Fibroblast of skin of abdomen (primary cell): ENCODE results near the gene PLPP4.

ENCODE experiments used
- DNase-seq: peaks from one replicate; pipeline ENCODE4 v3.0.0-alpha.2; 2013

Gene PLPP4

DNA sequence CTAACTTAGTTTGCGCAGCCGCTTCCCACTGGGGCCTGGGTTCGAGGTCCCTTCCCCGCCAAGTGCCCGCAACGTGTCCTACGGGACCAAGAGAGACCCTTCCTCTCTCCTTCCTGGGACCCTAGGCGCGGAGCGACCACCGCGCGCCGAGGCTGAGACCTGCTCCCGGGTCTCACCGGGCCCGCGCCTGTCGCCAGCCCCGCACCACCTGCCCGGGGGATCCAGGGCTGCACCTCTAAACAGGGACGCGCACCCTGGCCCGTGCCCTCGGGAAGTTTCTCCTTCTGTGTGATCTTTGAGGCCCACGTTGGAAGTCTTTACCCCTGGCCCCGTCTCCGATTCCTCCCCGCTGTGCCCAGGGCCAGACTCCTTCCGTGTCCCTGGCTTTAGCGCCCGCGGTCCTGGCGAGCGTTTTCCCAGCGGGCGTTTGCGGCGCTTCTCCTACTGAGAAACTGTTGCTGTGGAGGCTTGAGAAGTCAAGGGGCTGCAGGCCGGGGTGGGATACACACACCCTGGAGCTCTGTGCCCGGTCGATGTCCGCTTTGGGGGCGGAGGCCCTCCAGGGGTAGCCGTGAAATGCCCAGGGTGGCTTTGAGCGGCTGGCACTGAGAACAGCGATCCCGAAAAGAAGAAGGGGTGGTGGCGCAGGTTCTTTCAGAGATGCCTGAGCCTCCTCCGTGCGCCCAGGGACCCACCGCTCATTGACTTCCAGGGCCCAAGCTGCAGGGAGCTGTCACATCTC is 575 bp downstream of the PLPP4 start:
- DNase-seq, result no peak

DNA sequence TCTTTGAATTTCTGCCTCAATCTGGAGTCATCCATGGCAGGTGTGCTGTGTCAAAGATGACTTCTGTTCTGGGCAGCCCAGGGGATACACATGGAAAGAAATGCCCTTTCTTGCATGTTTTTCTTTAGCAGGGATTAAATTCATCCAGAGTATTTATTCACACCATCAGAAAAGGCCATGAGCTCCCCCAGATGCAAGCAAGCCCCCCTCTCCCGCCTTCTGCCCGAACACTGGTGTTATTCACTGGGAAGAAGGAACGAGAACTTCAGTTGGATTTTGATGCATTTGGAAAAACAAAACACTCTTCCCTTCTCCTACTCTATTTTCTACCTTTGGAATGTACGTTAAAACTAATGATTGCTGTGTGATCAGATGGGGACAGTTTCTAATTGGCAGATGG is 1.4 kb downstream of the PLPP4 start:
- DNase-seq, result no peak

DNA sequence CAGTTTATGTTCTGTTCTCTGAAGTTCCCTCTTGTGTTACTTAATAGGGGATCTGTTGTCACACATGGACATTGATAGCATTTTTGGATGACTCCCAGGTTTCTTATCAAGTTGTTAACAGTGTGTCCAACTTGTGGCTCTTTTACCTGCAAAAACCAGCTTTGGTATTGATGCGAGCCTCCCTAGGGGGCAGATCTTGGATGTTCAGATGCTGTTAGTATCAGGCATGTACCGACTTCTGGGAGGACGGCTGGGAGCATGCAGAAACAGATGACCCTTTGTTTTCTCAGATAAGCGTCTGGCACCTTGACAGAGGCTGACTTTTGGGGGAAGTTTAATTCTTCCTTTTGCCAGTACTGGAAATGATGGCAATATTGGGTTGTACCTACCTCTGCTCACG is 2.2 kb downstream of the PLPP4 start:
- DNase-seq, result no peak

DNA sequence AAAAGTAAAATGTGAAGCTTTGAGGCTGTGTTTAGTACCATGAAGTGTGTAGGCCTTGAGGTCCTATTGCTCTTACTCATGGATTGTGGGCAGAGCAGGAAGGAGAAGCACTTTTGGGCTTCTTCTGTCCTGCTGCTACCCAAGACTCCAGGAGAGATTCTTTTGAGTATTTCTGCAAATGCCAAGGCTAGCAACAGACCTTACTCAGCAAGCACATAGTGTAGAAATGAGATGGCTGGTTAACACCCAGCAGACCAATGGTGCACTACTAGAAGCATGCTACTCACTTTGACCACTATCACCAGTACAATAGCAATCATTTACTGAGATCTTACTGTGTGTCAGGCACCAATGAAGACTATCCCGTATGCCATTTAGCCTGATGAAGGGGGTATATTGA is 3.2 kb downstream of the PLPP4 start:
- DNase-seq, result peak; percentile 32

DNA sequence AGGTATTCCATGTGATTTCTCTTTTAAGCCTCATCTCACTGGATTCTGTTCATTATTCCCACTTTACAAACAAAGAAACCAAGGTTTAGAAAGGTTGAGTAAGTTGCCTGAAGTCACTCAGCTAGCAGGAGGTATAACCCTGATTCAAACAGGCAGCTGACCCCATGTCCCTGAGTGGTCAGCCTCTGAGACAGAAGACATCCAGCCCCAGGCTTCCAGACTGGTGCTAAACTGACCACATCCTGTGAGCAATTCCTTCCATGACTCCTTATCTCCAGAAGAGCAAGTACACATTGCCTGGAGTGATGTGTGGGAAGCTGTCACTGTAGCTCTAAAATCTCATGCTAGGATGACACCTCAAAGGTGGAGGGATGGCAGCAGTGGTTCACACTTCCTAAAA is 3.7 kb downstream of the PLPP4 start:
- DNase-seq, result peak; percentile 88

DNA sequence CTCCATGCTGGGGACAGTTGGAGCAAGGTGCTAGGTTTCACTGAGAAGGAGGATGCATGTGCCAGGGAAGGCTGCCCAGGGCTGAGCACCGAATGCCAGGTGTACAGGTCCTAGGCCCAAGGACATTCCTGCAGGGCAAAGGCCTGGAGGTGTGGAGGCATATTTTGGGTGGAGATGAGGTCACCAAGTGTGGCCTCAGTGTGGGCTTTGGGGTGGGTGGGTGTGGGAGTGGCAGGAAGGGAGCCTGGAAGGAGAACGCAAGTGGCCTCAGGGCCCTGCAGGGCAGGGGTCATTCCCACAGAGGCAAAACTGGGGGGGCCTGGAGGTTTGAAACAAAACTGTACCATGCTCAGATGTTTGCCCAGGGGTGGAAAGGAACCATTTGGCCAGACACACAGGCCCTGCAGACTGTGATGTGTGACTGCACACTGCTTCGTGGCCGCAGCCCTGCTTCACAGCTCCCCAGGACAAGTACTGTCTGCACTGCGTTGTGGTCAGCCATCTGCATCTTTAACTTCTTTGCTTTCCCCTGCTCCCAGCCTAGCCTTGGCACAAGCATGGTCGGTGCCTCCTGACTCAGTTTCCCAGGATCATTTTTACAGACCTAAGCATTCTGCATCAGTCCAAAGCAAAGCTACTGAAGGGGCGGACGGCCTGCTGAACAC is 5.1 kb downstream of the PLPP4 start:
- DNase-seq, result no peak

DNA sequence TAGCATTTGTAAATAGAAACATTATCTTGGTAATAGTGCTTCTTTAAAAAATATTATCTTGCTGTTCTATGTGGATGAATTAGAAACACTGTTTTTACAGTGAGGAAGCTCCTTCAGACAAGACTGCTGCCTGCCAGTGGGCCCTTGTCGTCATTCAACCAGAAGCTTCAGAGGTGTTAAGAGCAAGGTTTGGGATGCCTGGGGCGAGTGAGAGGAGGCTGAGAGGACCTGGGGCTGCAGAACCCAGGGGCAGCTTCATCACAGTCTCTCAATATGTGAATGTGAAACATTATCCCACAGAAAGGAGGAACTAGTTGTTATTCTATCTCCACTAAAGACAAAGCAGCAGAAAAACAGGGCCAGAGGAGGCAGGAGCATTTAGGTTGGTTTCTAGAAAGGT is 8.1 kb downstream of the PLPP4 start:
- no peak for DNase-seq

DNA sequence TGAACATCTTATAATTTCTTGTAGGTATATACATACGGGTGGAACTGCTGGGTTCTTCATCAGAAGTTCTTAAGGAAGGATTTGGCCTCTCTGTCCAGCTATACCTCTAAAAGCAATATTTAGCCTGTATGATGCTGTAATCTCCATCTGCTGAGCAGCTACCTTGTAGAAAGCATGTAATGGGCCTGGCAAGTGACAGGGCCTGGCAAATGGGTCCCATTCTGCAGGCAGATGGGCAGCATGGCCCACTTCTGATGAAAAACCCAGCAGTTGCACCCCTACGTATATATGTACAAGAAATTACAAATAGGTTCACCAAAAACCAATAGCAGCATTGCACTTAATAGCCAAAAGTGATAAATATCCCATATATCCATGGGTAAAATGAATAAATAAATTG is 9.0 kb downstream of the PLPP4 start:
- DNase-seq, result no peak

DNA sequence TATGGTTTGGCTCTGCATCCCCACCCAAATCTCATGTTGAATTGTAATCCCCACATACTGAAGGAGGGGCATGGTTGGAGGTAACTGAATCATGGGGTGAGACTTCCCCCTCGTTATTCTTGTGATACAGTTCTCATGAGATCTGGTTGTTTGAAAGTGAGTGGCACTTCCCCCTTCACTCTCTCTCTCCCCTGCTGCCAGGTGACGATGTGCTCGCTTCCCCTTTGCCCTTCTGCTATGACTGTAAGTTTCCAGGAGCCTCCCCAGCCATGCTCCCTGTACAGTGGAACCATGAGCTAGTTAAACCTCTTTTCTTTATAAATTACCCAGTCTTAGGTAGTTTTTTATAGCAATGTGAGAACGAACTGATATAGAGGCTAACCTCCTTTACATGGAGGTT is 16.6 kb downstream of the PLPP4 start:
- DNase-seq, result no peak

DNA sequence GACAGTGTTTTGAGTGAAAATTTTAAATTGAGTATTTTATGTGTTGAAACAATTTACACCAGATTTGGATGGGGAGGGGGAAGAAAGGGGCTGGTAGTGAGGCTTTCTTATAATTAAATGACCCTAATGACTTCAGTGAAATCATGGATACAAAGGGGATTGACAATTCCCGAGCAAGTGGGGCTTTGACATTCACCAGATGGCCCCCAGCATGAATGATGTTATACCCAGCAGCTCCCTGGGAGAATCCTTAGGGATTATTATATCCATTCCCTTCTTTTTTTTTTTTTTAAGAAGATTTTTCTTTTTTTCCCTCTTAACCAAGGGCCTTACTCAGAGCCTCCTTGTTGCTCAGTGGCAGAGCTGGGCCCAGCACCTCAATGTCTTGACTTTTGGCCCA is 17.9 kb downstream of the PLPP4 start:
- no peak for DNase-seq

DNA sequence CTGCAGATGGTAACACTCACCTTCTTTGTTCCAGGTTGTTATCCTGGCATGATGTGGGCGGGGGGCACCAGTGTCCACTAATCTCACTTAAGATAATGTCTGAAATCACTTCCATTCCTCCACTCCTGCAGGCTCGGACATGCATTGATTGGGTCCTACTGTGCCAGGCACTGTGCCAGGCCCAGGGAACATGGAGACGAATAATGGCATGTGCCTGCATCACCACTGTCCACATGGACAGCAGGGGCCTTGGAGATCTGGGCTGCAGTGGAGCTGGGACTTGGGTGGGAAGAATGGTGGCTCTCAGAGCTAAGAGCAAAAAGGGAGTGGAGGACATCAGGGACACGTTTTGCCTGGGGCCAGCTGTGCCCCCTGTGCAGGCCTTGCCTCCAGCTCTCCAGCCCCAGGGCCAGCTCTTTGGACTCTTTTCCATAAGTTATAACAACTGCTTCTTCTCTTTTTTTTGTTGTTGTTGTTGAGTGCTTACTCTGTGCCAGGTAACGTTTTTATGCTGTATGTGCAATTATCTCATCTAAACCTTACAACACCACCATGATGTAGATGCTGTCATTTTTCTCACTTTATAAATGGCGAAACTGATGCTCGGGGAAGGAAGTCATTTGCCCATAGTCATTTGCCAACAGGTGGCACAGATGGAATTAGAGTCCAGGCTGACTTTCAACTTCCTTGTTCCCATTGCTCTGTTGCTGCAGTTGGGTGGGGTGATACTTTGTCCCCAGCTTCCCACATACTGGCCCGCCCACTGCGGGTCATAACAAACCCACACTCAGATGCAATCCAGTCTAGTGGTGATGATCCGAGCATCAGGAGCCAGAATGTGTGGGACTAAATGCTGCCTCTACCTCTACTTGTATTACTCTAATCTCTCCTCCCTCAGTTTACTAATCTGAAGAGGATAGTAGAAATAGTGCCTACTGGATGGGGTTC is 19.1 kb downstream of the PLPP4 start:
- no peak for DNase-seq

DNA sequence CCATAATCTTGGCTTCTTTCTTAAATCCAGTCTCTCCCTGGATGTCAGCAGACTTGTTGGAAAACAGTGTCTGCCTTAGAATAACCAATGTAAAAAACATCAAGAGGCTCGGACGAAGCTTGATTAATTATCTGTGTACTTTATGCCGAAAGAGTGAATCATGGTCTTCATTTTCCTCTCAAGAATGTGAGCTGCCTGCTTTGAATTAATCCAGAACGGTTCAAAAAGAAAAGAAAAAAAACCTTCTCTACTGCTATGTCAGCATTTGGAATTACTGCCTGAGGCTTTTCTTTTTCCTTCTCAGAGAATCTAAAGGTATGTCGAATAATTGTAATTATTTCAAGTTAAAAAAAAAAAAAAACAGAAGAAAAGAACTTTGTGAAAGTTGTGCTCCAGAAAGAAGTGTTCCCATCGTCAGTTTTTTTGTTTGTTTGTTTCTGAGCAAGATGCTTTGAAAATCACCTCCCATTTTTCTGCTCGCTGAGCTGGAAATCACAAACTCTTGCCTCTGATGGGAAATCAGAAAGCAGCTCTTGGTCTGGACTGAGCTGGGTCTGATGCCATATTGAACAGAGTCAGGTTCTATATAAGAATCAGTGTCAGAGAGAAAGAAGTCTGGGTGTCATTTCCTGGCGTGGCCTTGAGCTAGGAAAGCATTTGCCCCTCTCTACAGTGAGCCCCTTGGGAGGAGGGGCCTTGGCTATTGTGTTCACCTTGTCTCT is 20.2 kb downstream of the PLPP4 start:
- peak; percentile 92 for DNase-seq

DNA sequence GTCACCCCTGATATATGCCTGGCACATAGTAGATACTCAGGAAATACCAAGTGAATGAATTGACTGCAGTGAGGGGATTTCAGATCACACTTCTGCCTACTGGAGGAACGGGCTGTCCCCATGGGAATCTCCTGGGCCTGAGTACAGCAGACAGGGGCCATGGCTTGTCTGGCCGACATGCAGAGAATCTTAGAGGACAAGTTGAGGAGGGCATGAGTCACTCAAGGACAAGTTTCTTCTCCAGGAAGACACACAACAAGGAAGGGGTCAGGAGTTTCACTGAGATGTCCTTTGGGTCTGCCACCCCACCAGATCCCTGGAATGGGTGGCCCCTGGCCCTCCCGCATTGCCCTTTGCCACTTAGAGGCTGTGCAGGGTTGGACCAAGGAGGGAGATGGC is 20.7 kb downstream of the PLPP4 start:
- DNase-seq, result peak; percentile 61

DNA sequence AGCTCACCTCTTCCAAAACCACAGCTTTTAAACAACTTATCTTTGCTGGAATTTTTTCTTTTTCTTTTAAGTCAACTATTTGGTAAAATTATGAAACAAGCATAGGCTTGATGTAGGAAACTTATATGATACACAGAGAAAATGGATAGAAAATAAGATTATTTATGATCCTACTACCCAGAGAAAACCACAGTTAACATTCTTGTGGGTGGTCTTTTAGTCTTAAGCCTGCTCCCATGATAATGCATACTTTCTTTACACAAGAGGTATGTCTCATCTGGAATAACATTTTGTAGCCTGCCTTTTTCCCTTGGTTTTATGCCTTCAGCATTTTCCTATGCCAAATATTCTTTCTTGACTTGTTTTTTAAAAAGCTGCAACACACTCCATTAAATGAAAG is 21.4 kb downstream of the PLPP4 start:
- DNase-seq, result peak; percentile 83

DNA sequence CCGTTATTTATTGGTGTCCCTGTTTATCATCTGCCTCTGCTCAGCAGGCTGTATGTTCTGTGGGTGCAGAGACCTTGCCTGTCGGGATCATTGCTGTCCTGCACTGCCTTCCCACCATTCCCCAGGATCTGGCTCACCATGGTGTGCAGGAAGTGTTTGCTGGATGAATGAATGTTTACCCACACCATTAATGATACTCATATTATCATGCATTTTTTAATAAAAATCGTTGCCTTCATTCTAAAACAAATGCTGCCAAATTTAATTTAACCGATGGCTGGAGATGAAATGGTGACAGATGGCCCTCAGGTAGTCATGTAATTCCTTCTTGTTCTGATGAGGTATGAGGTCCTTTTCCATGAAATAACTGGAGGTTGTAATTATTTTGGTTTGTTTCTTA is 22.5 kb downstream of the PLPP4 start:
- DNase-seq, result no peak

DNA sequence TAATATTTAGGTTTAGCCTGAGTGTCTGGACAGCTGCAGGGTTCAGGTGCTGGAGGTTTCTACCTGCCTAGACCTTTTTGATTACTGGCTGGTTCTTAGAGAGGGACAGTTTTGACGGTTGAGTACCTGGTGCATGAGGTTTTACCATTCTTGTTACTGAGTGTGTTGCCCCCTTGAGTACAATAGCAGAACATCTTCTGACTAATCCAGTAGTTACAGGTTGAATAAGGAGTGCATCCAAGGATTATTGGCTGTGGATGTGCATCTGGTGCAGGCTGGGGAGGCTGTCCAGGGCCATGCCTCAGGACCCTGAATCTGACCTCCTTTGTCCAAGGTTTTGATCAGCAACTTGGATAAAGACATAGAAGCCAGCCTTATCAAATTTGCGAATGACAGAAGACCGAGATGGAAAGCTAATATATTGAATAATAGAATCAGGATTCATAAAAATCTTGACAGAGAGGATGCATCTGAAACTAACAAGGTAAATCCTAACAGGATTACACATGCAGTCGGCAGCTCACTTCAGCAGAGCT is 23.1 kb downstream of the PLPP4 start:
- DNase-seq, result no peak

DNA sequence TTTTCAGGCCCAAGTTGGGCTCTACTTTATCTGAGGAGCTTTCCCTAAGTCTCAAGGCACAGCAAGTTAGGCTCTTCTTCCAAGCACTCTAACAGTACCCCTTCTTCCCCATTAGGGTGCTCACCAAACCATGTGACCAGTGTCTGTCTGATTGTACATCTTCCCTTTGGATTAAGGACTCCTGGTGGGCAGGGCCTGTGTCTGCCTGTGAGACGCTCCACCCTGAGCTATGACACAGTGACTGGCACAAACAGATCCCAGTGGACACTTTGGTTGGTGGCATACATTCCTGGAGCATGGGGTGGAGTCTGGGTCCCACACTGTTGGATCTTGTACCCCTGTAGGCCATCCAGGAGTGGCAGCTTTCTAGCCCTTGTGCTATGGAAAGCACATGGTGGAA is 23.8 kb downstream of the PLPP4 start:
- no peak for DNase-seq

DNA sequence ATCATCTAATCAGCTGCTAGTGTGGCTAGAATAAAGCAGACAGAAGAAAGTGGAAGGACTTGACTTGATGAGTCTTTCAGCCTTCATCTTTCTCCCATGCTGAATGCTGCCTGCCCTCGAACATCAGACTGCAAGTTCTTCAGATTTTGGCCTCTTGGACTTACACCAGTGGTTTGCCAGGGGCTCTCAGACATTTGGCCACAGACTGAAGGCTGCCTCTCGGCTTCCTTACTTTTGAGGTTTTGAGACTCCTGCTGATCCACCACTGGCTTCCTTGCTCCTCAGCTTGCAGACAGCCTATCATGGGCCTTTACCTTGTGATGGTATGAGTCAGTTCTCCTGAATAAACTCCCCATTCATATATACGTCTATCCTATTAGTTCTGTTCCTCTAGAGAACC is 26.0 kb downstream of the PLPP4 start:
- DNase-seq, result no peak

DNA sequence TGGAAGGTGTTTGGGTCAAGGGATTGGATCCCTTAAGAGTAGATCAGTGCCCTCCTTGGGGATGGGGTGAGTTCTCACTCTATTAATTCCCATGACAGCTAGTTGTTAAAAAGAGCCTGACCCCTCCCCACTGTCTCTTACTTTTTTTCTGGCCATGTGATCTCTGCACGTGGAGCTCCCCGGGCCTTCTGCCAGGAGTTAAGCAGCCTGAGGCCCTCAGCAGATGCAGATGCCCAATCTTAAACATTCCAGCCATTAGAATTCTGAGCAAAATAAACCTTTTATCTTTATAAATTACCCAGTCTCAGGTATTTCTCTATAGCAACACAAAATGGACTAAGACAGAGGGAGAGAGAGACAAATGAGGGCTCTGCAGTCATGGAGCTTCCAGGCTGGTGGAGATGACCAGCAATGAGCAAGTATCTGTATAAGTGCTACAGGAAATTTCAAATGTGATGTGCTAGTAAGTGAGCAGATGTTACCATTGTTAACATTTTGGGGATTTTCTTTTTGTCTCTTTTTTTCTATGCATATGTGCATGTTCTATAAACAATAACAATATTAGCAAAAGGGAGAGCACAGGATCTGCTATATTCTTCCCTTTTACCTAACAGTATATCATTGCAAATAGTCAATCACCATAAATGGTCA is 26.7 kb downstream of the PLPP4 start:
- DNase-seq, result no peak

DNA sequence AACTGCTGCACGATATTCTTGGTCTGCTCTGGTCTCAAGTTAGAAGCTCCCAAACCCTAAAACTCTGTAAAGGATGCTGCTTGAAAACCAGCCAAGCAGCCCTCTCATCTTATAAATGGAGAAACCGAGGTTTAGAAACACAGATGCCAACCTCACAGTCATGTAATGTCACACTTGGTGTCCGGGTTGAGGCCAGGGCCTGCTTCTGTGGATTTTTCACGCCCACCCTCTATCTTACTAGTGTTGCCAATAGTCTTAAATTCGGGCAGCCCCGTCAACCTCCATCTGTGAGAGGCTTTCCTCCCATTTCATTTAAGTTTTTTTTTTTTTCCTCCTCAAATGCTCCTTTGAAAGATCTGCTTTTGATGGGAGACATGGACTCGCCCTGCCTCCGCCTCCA is 28.9 kb downstream of the PLPP4 start:
- no peak for DNase-seq

DNA sequence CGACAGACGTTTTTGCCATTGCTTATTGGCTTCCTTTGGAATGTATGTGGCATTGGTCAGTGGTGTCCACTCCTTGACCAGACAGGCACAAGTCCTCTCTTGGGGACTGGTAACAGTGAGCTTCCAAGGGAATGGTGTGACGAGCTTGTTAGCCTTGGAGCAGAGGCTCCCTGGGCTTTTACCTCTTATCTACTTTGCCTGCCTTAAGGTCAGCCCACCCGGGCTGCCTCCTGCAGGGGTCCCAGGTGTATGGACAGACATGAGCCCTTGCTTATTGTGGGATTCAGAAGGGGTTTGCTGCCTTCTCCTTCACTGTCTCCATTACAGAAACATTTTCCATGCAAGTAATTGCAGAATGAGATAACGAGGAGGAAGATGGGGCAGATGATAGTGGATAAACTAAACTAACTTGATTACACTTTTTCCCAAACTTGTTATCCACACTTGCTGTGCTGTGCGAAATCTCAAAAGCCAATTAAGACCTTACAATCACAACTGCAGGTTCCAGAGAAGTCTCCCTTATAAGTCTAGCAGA is 29.7 kb downstream of the PLPP4 start:
- no peak for DNase-seq

DNA sequence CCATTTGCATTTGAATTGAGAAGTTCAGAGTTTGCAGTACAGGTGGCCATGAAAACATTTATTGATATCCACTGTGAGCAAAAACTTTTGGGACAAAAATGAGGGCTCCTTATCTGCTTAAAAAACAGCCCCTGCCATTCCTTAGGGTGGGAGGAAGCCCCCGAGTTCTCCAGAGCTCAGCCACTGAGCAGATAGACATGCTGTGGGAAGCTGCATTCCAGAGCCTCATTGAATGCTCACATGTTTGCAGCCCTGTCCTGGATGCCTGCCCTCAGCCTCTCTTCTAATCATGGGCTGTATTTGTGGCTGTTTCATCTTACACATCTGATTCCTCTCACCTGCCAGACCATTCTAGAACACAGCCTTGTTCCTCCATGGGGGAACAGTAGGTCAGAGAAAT is 33.3 kb downstream of the PLPP4 start:
- no peak for DNase-seq
